MCF 10A (cell line): ENCODE data around the gene MAGEE1. TPM values are rescaled to one million over a fixed set of nuclear protein-coding genes. Genes with fewer than 3 reads are reported as not detected.

Experiments used
- BruUV-seq: library from RNA; stranded (reverse); fragments of 400-500 nt; replicated peaks from 2 replicates; lab custom pipeline; 2021; lab: Mats Ljungman, UMichigan
- CTCF ChIA-PET: fragments of 300-600 bp; sonication (Branson Sonifier 250); formaldehyde crosslinking; extraction: SDS; loops from one replicate; lab custom pipeline; 2021; ENCODE audit warnings: antibody characterized with exemption, inconsistent platforms; lab: Yijun Ruan, JAX
- POLR2A ChIA-PET: fragments of 300-600, 350-650 bp; sonication (Branson Sonifier 250); formaldehyde crosslinking; extraction: SDS; loops from one replicate; lab custom pipeline; 2020; ENCODE audit warnings: antibody characterized with exemption, inconsistent platforms; lab: Yijun Ruan, JAX
- DNase-seq: peaks from one replicate; pipeline ENCODE4 v3.0.0-alpha.2; 2018; ENCODE audit not compliant: unreplicated experiment
- H3K27ac Mint-ChIP-seq: one replicate; pipeline ENCODE4 v1.8.0; 2022; ENCODE audit warnings: mild to moderate bottlenecking, low read depth, mixed read lengths; ENCODE audit not compliant: unreplicated experiment
- H3K27me3 Mint-ChIP-seq: one replicate; pipeline ENCODE4 v1.8.0; 2022; ENCODE audit warnings: mixed read lengths; ENCODE audit not compliant: insufficient read depth, unreplicated experiment
- H3K36me3 Mint-ChIP-seq: one replicate; pipeline ENCODE4 v1.8.0; 2022; ENCODE audit warnings: mild to moderate bottlenecking, moderate library complexity, mixed read lengths; ENCODE audit not compliant: insufficient read depth, unreplicated experiment
- H3K4me1 Mint-ChIP-seq: one replicate; pipeline ENCODE4 v1.8.0; 2022; ENCODE audit warnings: mixed read lengths; ENCODE audit not compliant: insufficient read depth, unreplicated experiment
- H3K4me3 Mint-ChIP-seq: one replicate; pipeline ENCODE4 v1.8.0; 2022; ENCODE audit warnings: mild to moderate bottlenecking, moderate library complexity, mixed read lengths; ENCODE audit not compliant: unreplicated experiment
- H3K9me3 Mint-ChIP-seq: one replicate; pipeline ENCODE4 v1.8.0; 2022; ENCODE audit warnings: mixed read lengths; ENCODE audit not compliant: unreplicated experiment
- intact Hi-C: fragments of 100-400 bp; cut with micrococcal nuclease; formaldehyde crosslinking; loops from 2 replicates; pipeline ENCODE4 v1.14.1; 2022
- total RNA-seq: library from RNA; stranded (reverse); gene quantifications from 2 replicates; pipeline ENCODE4 v1.2.3, GENCODE V29; 2022
- TF ChIP-seq, protein P1 (sequence below): fragments of 200-600 bp; IDR thresholded peaks from one replicate; pipeline ENCODE4 v1.8.0; 2022; ENCODE audit warnings: antibody characterized with exemption, mild to moderate bottlenecking; ENCODE audit not compliant: unreplicated experiment

MAGEE1 gene
- total RNA-seq, 1 experiment from 2014 or later = 0.47 TPM

DNA sequence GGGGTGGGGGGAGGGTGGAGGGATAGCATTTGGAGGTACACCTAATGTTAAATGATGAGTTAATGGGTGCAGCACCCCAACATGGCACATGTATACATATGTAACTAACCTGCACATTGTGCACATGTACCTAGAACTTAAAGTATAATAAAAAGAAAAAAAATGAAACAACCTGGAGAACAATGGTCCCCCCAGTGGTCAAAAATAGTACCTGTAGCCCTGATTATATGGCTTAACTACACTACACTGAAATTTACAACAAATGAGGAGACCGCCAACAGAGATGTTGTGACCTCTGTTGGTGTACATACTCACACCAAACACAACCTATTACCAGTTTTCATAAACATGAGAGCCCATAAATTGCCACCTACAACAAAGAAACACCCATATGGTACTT lies 7.3 kb upstream of the MAGEE1 start:
- Mint-ChIP-seq H3K36me3 (no peaks in the 10 kb centered on the region), H3K4me3 (no peak overlapping the region), H3K27ac (no peak overlapping the region), H3K9me3 (peaks cover 7% of the 10 kb centered on the region), H3K4me1 (no peaks in the 10 kb centered on the region), H3K27me3 (peaks cover 27% of the 10 kb centered on the region)
- intact Hi-C loops = no loop called here
- no peak for DNase-seq
- POLR2A ChIA-PET = no interaction called here
- CTCF ChIA-PET = no interaction called here
- TF ChIP-seq, protein P1, sequence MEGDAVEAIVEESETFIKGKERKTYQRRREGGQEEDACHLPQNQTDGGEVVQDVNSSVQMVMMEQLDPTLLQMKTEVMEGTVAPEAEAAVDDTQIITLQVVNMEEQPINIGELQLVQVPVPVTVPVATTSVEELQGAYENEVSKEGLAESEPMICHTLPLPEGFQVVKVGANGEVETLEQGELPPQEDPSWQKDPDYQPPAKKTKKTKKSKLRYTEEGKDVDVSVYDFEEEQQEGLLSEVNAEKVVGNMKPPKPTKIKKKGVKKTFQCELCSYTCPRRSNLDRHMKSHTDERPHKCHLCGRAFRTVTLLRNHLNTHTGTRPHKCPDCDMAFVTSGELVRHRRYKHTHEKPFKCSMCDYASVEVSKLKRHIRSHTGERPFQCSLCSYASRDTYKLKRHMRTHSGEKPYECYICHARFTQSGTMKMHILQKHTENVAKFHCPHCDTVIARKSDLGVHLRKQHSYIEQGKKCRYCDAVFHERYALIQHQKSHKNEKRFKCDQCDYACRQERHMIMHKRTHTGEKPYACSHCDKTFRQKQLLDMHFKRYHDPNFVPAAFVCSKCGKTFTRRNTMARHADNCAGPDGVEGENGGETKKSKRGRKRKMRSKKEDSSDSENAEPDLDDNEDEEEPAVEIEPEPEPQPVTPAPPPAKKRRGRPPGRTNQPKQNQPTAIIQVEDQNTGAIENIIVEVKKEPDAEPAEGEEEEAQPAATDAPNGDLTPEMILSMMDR = peak; percentile 15
- no TSS peak for BruUV-seq

DNA sequence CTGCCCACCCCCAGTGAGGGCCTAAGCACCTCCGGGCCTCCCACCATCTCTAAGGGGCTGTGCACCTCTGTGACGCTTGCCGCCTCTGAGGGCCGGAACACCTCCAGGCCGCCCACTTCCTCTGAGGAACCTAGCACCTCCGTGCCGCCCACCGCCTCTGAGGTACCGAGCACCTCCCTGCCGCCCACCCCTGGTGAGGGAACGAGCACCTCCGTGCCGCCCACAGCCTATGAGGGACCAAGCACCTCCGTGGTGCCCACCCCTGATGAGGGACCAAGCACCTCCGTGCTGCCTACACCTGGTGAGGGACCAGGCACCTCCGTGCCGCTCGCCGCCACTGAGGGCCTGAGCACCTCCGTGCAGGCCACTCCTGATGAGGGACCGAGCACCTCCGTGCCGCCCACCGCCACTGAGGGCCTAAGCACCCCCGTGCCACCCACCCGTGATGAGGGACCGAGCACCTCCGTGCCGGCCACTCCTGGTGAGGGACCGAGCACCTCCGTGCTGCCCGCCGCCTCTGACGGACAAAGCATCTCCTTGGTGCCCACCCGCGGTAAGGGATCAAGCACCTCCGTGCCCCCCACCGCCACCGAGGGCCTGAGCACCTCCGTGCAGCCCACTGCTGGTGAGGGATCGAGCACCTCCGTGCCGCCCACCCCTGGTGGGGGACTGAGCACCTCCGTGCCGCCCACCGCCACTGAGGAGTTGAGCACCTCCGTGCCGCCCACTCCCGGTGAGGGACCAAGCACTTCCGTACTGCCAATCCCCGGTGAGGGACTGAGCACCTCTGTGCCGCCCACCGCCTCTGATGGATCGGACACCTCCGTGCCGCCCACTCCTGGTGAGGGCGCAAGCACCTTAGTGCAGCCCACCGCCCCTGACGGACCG lies 977 bp downstream of the MAGEE1 start:
- no peak for DNase-seq
- Mint-ChIP-seq H3K9me3 (no peaks in the 10 kb centered on the region), H3K36me3 (no peaks in the 10 kb centered on the region), H3K4me3 (peak overlapping the region; percentile 85), H3K4me1 (no peaks in the 10 kb centered on the region), H3K27me3 (no peaks in the 10 kb centered on the region), H3K27ac (no peak overlapping the region)
- no TSS peak for BruUV-seq
- TF ChIP-seq, protein P1 = no peak
- ChIA-PET POLR2A (no interaction called here), CTCF (interaction anchor here (1.0 kb wide), 1 partner anchor 31 kb away, joined by 3 read pairs; no protein-coding TSS in a partner anchor)
- intact Hi-C loops = no loop called here

DNA sequence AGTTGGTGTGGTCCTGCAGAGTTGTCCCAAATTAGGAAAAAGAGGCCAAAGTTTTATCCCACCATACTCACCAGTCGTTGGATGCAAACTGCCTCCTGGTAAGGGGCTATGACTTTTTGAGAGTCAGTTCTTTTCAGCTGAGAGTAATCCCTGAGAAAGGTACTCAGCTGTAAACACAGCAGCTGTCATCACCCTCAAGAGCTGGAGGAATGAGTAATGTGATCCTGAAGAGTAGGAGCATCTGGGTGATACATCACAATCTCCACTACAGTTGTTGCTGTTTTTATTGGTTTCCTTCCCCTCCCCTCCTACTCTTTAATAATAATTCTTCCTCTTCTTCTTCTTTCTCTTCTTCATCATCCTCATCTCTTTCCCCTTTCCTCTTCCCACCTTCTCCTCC lies 5.7 kb downstream of the MAGEE1 start:
- no TSS peak for BruUV-seq
- H3K9me3 Mint-ChIP-seq = no peaks in the 10 kb centered on the region
- CTCF ChIA-PET = interaction anchor here (1.6 kb wide), 1 partner anchor 21 kb away, joined by 3 read pairs; no protein-coding TSS in a partner anchor

More for the DNA sequence above, 5.7 kb downstream of the MAGEE1 start:
- peaks cover 14% of the 10 kb centered on the region for H3K27me3 Mint-ChIP-seq
- intact Hi-C loops = no loop called here
- POLR2A ChIA-PET = interaction anchor here (0.6 to 1.3 kb wide), 2 partner anchors 10 to 175 kb away, joined by 3 to 4 read pairs; no protein-coding TSS in a partner anchor
- no peaks in the 10 kb centered on the region for H3K36me3 Mint-ChIP-seq
- TF ChIP-seq, protein P1 = no peak
- no peak overlapping the region for H3K27ac Mint-ChIP-seq
- no peak for DNase-seq
- H3K4me3 Mint-ChIP-seq = no peak overlapping the region
- no peaks in the 10 kb centered on the region for H3K4me1 Mint-ChIP-seq
